HG02870 (cell line): ENCODE results near the gene RAPGEF5.

Experiments used
- ATAC-seq: cut with Tn5 transposase; IDR thresholded peaks from one replicate; pipeline ENCODE4 v1.9.1; 2021; ENCODE audit warnings: mild to moderate bottlenecking, moderate library complexity; ENCODE audit not compliant: unreplicated experiment

Gene RAPGEF5

DNA sequence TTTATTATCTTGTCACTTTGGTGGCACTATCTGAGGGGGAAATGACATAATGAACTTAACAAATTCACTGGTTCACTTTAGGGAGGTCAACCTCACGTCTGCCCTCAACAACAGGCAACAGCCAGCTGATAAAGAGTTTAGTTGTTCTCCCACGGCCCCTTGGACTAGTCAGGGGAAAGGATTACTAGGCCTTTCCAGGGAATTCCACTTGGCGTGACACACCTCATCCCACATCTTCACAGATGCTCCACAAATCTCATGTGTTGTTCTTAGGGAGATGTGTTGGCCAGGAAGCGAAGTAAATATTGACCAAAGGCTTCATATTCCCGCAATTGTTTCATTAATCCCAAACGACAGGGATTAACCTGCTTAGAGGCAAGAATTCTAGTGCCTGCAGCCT, 227.8 kb downstream of the RAPGEF5 start:
- no peak for ATAC-seq

DNA sequence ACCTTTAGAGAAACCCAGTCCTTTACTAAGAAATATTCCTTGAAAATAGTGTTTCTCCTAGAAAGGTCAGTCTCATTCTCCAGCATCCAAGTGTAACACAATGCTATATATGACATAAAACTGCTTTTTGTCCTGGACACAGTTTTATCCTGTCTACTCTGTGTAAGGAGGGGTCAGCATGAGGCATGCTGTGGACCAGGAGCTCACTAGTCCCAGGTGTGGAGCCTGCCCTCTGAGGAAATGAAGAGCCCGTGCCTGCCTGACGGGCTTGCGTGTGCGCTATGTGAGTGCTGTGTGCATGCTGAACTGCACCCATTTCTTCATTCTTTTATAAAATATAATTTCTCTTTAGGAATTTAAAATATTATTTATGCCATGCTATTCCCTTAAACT, 228.4 kb downstream of the RAPGEF5 start:
- ATAC-seq = no peak

DNA sequence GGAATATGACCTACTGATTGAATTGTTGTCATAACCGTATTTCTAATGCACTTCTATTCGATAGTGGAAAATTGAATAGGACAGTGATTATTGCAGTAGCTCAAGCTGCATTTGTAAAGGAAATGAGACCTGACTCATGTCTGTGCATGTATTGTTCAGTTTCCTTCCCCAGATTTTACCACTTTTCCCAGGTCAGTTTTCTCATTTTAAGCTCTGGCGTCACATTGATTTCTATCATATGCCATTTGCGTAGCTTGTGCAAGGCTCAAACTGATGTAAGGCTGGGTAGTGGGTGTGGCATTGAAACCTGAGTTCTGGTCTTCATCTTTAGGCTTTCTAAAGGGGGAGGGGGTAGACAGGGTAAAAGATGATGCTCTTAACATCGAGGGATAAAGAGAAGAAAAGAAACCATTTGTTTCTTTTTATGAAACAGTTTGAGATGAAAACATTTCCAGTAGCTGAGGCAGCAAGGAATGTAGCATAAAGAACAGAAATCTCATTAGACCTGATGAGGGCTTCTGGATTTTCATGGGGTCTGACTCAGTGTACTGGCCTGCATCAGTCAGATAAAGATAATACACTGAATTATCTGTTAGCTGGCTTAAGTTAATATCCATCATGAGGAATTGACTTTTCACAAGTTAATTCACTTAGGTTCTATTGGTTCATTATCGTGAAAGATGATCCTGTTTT, 229.0 kb downstream of the RAPGEF5 start:
- ATAC-seq = no peak

DNA sequence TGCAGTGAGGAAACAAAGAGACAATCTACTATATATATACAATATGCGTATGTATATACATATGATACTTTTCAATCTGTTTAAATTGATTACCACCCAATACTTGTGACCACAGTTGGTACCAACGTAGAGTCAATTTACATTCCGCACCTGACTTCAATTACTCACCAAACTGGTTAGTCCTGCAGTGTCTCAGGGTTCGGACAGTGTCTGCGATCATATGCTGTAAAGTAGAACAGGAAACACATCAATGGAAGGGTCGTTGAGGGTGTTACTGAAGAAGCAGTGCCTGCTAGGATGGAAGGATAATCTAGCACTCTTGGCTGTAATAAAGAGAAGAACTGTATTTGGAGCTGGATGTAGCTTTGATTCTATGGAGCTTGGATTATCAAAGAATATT, 231.5 kb downstream of the RAPGEF5 start:
- ATAC-seq = no peak

DNA sequence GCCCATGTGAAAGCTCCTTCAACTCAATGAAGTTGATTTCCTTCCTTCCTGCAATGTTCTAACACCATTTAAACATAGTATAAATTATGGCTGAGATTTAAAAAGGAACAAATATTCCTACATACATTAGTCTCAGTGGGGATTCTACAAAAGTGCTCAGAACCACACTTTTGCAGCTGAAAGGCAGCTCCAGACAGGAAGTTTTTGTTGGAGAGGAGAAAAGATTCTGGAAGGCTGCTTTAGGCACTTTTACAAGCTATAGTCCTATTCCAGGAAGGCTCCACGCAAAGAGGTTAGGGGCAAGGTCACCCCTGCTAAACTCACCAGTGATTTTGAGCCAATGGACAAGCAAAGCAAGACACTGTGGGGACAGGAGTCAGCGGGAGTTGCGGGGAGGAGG, 232.0 kb downstream of the RAPGEF5 start:
- no peak for ATAC-seq

DNA sequence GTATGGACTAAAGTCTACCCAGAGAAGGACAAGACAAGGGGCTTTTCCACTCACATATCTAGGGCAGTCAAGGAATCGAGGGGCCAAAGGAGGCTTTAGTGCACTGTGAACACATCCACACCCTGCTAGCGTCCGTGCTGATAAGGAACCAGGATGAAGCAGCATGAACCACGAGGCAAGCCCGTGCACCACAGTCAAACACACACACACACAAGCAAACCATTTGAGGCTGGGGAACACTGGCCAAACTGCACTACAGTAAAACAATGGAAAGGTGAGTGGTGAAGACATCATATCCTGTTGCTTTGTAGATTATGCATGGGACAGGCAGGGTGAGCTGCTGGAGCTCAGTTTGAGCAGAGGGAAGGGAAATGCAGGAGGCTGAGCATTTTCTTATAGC, 233.8 kb downstream of the RAPGEF5 start:
- ATAC-seq = no peak

DNA sequence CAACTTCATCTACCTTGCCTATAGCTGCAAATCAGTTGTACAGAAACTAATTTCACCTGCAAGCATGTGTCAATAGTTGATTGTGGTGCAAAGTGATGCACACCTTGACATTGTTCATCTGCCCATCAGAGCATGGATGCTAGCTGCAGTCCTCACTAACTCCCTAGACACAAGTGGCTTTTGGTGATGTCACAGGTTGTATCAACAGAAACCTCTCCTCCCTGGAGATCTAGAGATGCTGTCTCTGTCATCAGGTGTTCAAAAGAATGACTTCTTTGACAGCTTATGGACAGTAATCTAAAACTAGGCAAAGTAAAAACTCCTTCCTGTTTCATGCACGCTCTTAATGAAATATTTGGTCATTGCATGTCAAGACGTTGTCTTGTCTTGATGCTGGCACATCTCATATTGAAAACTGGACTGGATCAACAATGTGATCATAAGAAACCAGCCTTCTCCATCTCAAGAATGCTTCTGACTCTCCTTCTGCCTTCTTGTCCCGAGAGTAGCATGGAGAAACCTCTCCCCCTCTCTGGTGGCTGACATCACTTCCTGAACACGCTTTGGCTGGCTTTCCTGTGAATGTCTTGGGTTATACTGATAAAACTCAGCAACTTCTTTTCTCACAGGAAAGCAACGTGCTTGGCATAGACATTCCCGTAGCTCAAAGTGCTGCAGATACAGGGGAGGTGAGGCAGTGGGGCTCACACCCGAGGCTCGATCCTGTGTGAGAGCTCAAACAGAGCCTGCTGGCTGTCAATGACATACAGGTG, 235.1 kb downstream of the RAPGEF5 start:
- no peak for ATAC-seq

DNA sequence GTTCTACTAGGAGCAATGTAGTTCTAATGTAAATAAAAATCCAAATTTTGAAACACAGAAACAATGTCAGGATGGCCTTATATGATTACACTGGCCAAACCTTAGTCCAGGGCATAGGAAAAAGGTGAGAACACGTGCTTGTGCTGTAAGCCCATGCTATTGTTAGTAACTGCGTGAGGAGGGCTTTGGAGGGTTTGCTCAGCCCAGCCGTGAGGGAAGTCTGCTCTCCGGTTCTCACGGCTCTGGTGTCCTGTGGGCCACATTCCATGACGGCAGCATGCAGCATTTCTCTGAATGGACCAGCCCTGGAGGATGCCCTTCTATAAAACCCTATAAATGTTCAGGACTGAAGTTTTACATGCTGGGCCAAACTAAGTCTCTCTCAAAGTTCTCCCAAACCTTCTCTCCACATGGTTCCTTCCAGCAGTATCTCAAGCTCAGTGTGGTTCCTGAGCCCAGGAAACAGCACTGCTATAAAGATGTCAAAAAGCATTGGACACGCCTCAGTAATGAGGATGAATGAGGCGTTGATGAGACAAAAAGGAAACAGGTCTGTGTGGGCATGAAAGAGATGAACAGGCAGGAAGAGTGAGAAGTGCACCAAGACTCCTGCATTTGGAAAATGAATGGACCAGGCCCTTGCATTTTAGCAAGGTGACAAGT, 236.4 kb downstream of the RAPGEF5 start:
- no peak for ATAC-seq

DNA sequence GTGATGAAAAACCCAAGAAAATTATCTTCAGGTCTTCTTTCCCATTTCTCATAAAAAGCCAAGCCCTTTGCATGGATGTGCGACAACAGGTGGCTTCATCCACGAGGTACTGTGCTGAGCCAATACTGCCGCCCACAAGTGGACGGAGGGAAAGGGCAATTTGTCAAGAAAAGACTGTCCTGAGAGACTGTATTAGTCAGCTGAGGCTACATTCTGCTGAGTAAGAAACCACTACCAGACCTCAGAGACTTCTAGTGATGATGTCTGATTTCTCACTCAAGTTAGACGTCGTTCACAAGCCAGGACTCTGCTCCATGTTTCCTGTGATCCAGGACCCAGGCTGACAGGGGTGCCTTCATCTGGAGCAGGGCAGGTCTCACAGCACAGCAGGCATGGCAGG, 239.7 kb downstream of the RAPGEF5 start:
- no peak for ATAC-seq

DNA sequence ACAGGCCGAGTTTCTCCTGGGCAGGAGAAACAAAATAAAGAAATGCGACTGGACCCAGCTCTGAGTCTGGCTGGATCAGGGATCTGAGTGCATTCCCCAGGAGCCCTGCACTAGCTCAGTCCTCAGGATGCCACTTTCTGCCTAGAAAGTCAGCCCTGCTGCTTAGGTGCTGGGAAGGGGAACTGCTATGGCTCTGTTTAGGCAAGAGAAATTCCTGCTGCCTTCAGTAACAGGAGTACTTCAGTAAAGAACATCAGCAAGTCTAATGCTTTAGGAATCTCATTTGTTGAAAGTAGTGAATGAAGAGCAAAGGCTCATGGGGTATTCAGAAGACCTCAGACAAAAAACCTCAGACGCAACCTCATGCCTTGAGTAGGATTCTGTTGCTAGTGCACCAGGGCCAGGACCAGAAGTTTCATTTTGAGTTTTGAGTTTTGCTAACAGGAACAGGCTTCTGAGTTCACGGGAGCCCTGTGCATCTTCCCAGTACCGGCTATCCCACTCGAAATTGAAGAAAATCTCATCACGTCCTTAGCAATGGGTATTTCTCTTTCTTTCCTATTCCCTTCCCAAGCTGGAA, 240.4 kb downstream of the RAPGEF5 start:
- no peak for ATAC-seq

DNA sequence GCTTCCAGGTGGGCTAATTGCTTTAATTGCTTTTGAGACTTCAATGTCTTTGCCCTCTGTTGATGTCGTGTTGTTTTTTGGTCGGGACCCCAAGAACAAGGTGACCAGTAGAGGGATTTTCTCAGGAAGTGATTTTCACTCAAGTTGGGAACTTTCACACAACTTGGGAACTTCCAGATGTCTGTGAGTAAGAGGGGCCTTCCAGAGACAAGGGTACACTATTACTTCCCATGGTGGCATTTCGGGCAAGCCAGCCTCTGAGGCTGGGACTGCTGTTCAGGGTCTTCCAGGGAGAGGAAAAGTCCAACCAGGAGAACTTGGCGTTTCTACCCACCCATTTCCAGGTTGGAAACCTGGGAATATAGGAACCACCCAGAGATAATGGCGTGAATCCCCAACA, 241.3 kb downstream of the RAPGEF5 start:
- ATAC-seq = no peak

DNA sequence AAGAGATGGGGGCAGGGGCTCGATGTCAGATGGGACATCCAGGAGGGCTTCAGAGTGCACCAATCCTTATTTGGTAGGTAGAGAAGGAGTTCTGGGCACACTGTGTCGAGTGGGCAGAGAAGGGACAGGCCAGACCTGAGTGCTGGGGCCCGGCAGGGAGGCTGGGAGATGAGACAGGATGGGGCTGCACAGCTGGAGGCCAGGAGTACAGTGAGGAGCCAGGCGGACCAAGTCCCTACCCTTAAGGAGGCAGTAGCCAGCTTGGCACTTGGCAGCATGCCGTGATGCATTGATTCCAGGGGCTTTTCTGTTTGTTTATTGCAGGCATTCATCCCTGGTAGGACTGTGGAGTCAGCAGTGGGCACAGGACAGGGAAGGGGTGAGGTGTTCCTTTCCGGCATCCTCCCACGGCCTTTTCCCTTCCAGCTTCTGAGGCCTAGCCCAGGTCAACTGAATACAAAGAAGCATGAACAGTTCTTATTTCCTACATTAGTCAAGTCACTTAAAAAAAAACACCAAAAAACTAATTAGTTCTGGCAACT, 242.4 kb downstream of the RAPGEF5 start:
- ATAC-seq = no peak

DNA sequence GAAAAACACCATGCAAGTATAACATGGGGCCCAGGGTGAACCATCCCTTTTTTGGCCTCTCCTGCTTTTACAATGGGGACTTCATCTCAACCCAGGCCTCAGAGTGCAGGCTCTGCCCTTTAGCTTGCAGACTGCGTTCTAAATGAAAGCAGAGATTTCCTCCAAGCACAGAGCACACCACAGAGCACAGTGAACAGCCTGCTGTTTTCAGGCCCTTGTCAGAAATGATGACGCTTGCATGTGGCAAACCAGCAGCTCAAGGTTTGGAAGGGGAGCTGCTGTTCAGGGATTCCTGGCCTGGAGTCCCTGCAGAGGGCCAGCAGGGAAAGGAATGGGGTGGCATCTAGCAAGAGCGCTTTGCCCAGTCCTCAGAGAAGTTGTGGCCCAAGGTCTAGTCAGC, 243.9 kb downstream of the RAPGEF5 start:
- ATAC-seq = no peak

DNA sequence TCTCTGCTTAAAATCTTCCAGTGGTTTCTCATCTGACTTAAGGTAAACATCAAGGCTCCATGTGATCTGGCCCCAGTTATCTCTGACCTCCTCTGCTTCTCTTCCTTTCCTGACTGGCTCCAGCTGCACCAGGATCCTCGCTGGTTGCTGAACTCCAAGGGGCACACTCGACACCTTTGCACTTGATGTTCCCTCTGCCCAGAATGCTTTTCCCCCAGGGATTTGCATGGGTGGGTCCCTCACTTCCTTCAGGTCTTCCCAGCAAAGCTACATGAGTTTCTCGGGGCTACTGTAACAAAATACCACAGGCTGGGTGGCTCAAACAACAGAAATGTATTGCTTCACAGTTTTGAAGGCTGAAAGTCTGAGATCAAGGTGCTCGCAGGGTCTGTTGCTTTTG, 245.3 kb downstream of the RAPGEF5 start:
- no peak for ATAC-seq

DNA sequence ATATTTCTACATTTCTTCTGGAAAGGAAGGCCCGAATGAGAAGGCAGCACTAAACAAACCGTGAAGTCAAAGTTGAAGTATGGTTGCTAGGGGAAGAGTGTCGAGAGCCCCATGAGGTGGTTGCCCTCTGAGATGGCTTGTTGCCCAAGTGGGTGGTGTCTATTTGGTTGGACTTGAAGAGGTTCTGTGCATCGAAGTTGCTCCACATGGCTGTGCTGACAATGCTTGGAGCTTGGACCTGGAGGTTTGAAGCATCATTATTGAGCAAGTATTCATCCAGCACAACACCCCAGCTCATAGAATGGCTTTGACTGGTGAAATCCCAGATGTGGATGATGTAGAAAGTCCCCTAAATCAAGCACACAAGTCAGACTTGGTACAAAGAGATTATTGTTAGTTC, 246.1 kb downstream of the RAPGEF5 start:
- no peak for ATAC-seq

DNA sequence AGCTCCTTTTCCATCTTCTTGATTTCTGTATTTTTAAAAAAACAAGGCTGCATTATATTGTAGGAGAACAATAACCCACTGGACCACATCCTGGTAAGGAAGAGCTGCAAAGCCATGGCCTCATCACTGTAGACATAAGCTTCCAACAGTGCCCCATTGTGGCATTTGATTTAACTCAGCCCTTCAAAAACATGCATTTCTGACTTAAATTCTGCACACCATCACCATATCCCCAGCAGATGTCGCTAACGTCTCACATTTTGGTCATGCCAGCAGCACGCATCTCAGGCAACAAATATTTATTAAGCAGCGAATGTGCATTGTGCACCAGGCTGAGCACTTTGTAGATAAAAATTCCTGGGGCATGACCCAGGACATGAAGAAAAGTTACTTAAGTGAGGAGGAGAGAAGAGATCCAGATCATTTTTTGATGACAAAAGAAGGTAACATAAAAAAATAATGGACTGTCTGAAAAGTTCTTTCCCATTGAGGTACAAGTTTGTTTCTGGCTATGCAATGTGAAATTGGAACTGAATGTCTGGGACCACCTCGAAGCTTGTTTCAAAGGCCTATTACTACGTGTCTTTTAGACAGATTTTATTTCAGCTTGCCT, 246.6 kb downstream of the RAPGEF5 start:
- peak; percentile 59 for ATAC-seq

DNA sequence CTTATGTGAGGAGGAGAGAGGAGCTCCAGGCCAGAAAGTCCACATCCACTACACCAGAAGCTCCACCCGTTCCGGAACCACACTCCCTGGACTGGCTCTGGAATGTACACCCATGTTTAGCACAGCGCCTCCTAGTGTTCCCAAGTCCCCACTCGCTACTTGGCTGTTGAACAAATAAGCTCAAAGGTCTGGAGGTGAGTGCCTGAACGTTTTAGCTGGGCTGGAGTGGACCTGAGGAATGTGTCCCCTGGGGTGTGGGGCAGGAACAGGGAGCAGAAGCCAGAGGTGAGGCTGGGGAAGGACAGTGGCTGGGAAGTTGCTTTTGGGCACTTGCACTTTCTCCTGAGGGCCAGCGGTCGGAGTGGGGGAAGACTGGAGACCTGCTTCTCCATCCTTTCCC, 247.2 kb downstream of the RAPGEF5 start:
- ATAC-seq = no peak

DNA sequence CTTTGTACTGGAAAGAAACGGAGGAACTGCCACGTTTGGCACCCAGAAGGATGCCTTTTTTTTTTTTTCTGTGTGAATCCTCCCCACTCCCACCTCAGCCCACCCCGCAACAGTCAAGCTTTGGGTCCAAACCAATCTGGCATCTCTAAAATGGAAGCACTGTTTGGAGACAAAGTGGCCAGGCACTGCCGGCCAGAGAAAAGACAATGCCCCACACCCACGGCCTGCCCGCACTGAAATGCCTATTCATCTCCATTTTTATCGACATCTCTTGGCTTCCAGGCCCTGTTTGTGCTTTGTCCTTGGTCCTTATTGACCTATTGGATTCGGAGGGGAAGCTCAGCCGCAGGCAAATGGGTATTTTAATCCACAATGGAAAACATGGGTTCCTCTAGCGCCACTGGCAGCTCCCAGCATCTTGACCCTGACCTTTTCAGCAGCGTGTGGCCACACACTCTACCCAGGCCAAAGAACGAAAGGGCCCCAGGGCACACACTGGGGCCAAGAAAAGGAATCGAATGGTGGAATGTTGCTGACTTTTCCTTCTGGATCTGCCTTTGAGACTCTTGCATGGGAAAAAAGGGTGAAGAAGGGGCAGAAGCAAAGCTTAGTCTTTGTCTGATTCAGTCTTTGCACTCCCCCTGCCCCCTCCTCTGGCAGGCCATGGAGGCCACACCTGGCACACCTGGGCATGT, 248.7 kb downstream of the RAPGEF5 start:
- ATAC-seq = no peak

DNA sequence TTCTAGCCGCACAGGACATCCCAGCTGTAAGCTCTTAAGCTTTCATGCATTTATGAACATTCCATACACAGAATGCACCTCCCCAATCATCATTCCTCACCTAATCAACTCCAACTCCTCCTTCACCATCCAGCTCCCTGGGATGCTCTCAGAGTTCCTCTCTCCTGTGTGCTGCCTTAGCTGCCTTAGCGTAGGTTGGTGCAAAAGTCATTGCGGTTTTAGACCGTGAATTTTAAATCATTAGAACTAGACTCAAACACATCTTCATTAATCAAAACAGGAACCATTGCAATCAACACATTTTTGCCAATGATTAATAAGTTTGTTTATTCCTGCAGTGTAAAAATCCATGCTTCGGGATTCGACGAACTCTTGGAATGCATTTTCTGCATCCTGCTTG, 251.4 kb downstream of the RAPGEF5 start:
- no peak for ATAC-seq
